ENCODE measurements around the gene GANAB.

Gene GANAB

GRCh38 chr11:62665075-62665598, 18.7 kb upstream of the GANAB start, which contains the start of the genes C11orf98 and CSKMT:
TSS of gene C11orf98 (minus strand) at chr11:62665210. CDS start at chr11:62665169, 41 bp downstream.
TSS of gene CSKMT (plus strand) at chr11:62665312. CDS start at chr11:62665880, 568 bp downstream.
- peak; percentile 61 for TF ChIP-seq MAX (IDR thresholded peaks at IDR 0.05; ENCODE audit: low read depth, low read length)
- TF ChIP-seq POLR2A (IDR thresholded peaks at IDR 0.05; ENCODE audit: extremely low read depth, insufficient read length): peak; percentile 100
- peak; percentile 91; the same call in 1 of the 2 replicates for TF ChIP-seq MYC (IDR thresholded peaks at IDR 0.05; ENCODE audit: low read depth, low read length)
- TF ChIP-seq CTCF (IDR thresholded peaks at IDR 0.05; ENCODE audit: low read depth, low read length): no peak
- peak; percentile 97 for DNase-seq (ENCODE audit: low read depth)
- peak within 1 kb of the TSS; percentile 100 for H3K4me3 ChIP-seq (ENCODE audit: low read depth, low read length)

DNA sequence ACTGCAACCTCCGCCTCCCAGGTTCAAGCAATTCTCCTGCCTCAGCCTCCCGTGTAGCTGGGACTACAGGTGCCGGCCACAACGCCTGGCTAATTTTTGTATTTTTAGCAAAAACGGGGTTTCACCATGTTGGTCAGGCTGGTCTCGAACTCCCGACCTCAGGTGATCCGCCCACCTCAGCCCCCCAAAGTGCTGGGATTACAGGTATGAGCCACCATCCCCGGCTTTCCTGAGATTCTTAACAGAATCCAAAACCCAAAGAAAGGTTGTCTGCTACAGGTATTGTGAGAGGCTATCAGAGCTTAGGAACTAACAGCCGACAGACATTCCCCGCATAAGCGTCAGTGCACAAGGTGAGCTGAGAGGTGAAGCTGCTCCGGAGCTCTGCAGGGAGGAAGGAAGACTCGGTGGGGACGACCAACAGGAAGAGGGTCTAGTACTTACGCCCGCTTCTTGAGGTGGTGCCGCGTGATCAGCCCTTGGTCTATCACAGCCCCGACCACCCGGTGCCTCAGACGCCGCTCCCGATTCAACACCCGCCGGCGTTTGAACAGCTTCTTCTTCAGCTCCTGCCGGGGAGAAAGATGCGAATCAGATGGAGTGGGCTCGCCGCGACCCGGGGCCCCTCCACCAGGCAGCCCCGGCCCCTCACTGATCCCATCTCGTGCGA, 18.1 kb upstream of the GANAB start:
- peak overlapping the region; percentile 100 for H3K4me3 ChIP-seq (ENCODE audit: low read depth, low read length)
- TF ChIP-seq MYC (IDR thresholded peaks at IDR 0.05; ENCODE audit: low read depth, low read length): no peak
- TF ChIP-seq MAX (IDR thresholded peaks at IDR 0.05; ENCODE audit: low read depth, low read length): no peak; the same call in 1 of the 2 replicates
- no peak for TF ChIP-seq POLR2A (IDR thresholded peaks at IDR 0.05; ENCODE audit: extremely low read depth, insufficient read length)
- no peak for TF ChIP-seq CTCF (IDR thresholded peaks at IDR 0.05; ENCODE audit: low read depth, low read length)
- peak; percentile 80 for DNase-seq (ENCODE audit: low read depth)

- DNase-seq (ENCODE audit: low read depth): peak; percentile 43
- no peak for TF ChIP-seq MYC (IDR thresholded peaks at IDR 0.05; ENCODE audit: low read depth, low read length)
- TF ChIP-seq POLR2A (IDR thresholded peaks at IDR 0.05; ENCODE audit: extremely low read depth, insufficient read length): no peak
- no peak for TF ChIP-seq CTCF (IDR thresholded peaks at IDR 0.05; ENCODE audit: low read depth, low read length)
- no peak for TF ChIP-seq MAX (IDR thresholded peaks at IDR 0.05; ENCODE audit: low read depth, low read length)
- no peak overlapping the region for H3K4me3 ChIP-seq (ENCODE audit: low read depth, low read length)
These were observed 10.5 kb upstream of the GANAB start for GRCh38 chr11:62656796-62657429.

- no peak for DNase-seq (ENCODE audit: low read depth)
These were observed 7.9 kb upstream of the GANAB start for GRCh38 chr11:62654297-62654696.

More at GRCh38 chr11:62654297-62654696, 7.9 kb upstream of the GANAB start:
- no peak overlapping the region for H3K4me3 ChIP-seq (ENCODE audit: low read depth, low read length)
- TF ChIP-seq CTCF (IDR thresholded peaks at IDR 0.05; ENCODE audit: low read depth, low read length) (no peak), MAX (IDR thresholded peaks at IDR 0.05; ENCODE audit: low read depth, low read length) (no peak), MYC (IDR thresholded peaks at IDR 0.05; ENCODE audit: low read depth, low read length) (no peak), POLR2A (IDR thresholded peaks at IDR 0.05; ENCODE audit: extremely low read depth, insufficient read length) (no peak)
